A549 (cell line): ENCODE data around the gene SLC35D1. TPM values are rescaled to one million over a fixed set of nuclear protein-coding genes. Genes with fewer than 3 reads are reported as not detected.

ENCODE experiments used
- ATAC-seq, 2 experiments: fragments of 200-7000 bp in 1 of 2; fragments of >200 bp in 1 of 2; cut with Nextera tagmentation in 1 of 2; cut with Tn5 transposase in 1 of 2; 3 replicates each; pipeline versions ENCODE4 v1.8.0 to v1.9.1; 2018 to 2020; ENCODE audit warnings: mild to moderate bottlenecking in 1 of 2, moderate library complexity in 1 of 2
- CTCF ChIA-PET: fragments of 300-600 bp; sonication (Branson Sonifier 250); formaldehyde crosslinking; extraction: SDS; loops from one replicate; lab custom pipeline; 2021; ENCODE audit warnings: antibody characterized with exemption, inconsistent platforms; lab: Yijun Ruan, JAX
- POLR2A ChIA-PET: fragments of 350-600 bp; formaldehyde crosslinking; extraction: SDS; loops from one replicate; lab custom pipeline; 2021; ENCODE audit warnings: antibody characterized with exemption, inconsistent platforms; lab: Yijun Ruan, JAX
- DNase-seq, 2 experiments: peaks; one replicate each; pipeline versions ENCODE4 v3.0.0 to v3.0.0-alpha.2; 2011 to 2016; ENCODE audit warnings: low read depth in 1 of 2, low spot score in 1 of 2
- FAIRE-seq: peaks from 2 replicates; lab custom pipeline; 2011; peaks lifted over from hg19 to GRCh38; lab: Jason Lieb, UNC
- H3K27ac ChIP-seq, 2 experiments: fragments of >200 bp; sonication (Bioruptor Twin); formaldehyde crosslinking; 3 replicates each; pipeline ENCODE4 v1.5.1; 2016 to 2017
- H3K4me1 ChIP-seq: fragments of >200 bp; sonication (Bioruptor Twin); formaldehyde crosslinking; 3 replicates; pipeline ENCODE4 v1.6.1; 2016
- H3K4me2 ChIP-seq: fragments of >200 bp; sonication (Bioruptor Twin); formaldehyde crosslinking; 3 replicates; pipeline ENCODE4 v1.6.1; 2016
- H3K4me3 ChIP-seq: fragments of >200 bp; sonication (Bioruptor Twin); formaldehyde crosslinking; 3 replicates; pipeline ENCODE4 v1.5.1; 2016
- H3K9me3 ChIP-seq: fragments of >200 bp; sonication (Bioruptor Twin); formaldehyde crosslinking; 3 replicates; pipeline ENCODE4 v1.6.1; 2016
- ATOH8 ChIP-seq: fragments of 250-450 bp; sonication (Bioruptor Pico); IDR thresholded peaks from 2 replicates; pipeline ENCODE4 v1.5.0; 2020; ENCODE audit warnings: low read depth, mild to moderate bottlenecking, moderate library complexity
- EHMT2 ChIP-seq: fragments of 200-600 bp; sonication (generic); IDR thresholded peaks from 2 replicates; pipeline ENCODE4 v1.6.1; 2016; ENCODE audit warnings: antibody characterized with exemption, low read depth, mild to moderate bottlenecking, moderate library complexity
- HDAC2 ChIP-seq: fragments of 200-600 bp; sonication (generic); IDR thresholded peaks from 2 replicates; pipeline ENCODE4 v1.6.1; 2016
- HEYL ChIP-seq: fragments of 250-450 bp; sonication (Bioruptor Pico); IDR thresholded peaks from 2 replicates; pipeline ENCODE4 v1.8.0; 2021; ENCODE audit warnings: mild to moderate bottlenecking, moderate library complexity
- HOXA7 ChIP-seq: fragments of 250-450 bp; sonication (Bioruptor Pico); IDR thresholded peaks from 2 replicates; pipeline ENCODE4 v1.5.0; 2020; ENCODE audit warnings: mild to moderate bottlenecking, moderate library complexity
- MYC ChIP-seq: IDR thresholded peaks from 2 replicates; pipeline ENCODE4 v1.6.1; 2012; ENCODE audit warnings: mild to moderate bottlenecking, inconsistent platforms, low read length, improper control_type of control experiment, borderline replicate concordance
- NFE2L2 ChIP-seq: fragments of 150-350 bp; conservative IDR thresholded peaks from 2 replicates; pipeline ENCODE4 v1.6.1; 2014; ENCODE audit warnings: low read length
- NPAS2 ChIP-seq: fragments of 250-450 bp; sonication (Bioruptor Pico); IDR thresholded peaks from 2 replicates; pipeline ENCODE4 v1.8.0; 2022; ENCODE audit warnings: mild to moderate bottlenecking, moderate library complexity, borderline replicate concordance
- POLR2AphosphoS2 ChIP-seq: conservative IDR thresholded peaks from 2 replicates; pipeline ENCODE4 v1.6.1; 2012; ENCODE audit warnings: low read length, improper control_type of control experiment, inconsistent platforms
- RCOR1 ChIP-seq: fragments of 150-350 bp; IDR thresholded peaks from 2 replicates; pipeline ENCODE4 v1.6.1; 2014; ENCODE audit warnings: antibody characterized with exemption, low read length, low read depth
- RFX5 ChIP-seq: fragments of 450-650 bp; IDR thresholded peaks from 2 replicates; pipeline ENCODE4 v1.7.1; 2014; ENCODE audit warnings: antibody characterized with exemption, mild to moderate bottlenecking, moderate library complexity
- ZC3H11A ChIP-seq: fragments of 450-650 bp; IDR thresholded peaks from 2 replicates; pipeline ENCODE4 v1.6.1; 2014; ENCODE audit warnings: antibody characterized with exemption, mild to moderate bottlenecking
- WGBS: methylation state at CpG from one replicate; pipeline ENCODE4 v1.1.6; 2017; ENCODE audit errors: missing lambda C conversion rate; 5-methylcytosine and 5-hydroxymethylcytosine counted together
- polyA plus RNA-seq, 4 experiments: library from polyadenylated mRNA; depleted of rRNA in 3 of 4; stranded (reverse); fragments of >200 nt; fragmentation: RNase III in 1 of 4; extraction: RNeasy Plus Mini Kit Qiagen cat#74134 plus additional on column Dnase treatment in 1 of 4; gene quantifications; 2 replicates in 3 of 4; 3 replicates in 1 of 4; pipeline ENCODE4 v1.2.3, GENCODE V29; 2011 to 2017
- TF ChIP-seq, protein P1 (sequence below): IDR thresholded peaks from 2 replicates; pipeline ENCODE4 v1.6.1; 2012; ENCODE audit warnings: low read depth, borderline replicate concordance
- TF ChIP-seq, protein P2 (sequence below): fragments of 250-450 bp; sonication (Bioruptor Pico); IDR thresholded peaks from 2 replicates; pipeline ENCODE4 v1.5.0; 2021; ENCODE audit warnings: mild to moderate bottlenecking, moderate library complexity, borderline replicate concordance
- TF ChIP-seq, protein P3 (sequence below): fragments of >200 bp; sonication (Bioruptor Twin); formaldehyde crosslinking; IDR thresholded peaks from 3 replicates; pipeline ENCODE4 v1.5.1; 2016

The SLC35D1 gene
- polyA plus RNA-seq, 2 of the 4 experiments (the other 2 are of a cell fraction): 5.2 to 12.9 TPM

DNA sequence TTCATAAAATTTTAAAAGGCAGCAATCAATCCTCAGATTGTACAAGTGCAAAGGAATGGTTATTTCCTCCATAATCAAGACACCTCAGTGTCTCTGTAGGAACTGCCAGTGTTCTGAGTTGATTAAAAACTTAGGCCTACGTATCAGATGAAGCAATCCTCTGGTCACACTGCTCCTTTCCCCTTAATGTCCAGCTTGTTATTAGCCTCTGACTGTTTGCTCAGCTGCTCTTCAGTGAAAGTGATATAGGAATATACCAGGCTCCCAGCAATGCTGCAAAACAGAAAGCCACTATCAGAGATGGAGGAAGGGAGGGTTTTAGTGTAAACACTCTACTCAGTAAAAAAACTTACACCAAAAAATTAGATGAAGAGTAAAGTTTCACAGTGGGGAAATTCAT lies 49.8 kb downstream of the SLC35D1 start (continued):
- TF ChIP-seq ATOH8 (CRISPR knock-in tag): no peak
- TF ChIP-seq, all 56 proteins: peak for 0

GRCh38 chr1:67001682-67002425 lies 52.1 kb downstream of the SLC35D1 start:
- TF ChIP-seq MYC (no peak), ZC3H11A (no peak), HEYL (CRISPR knock-in tag) (no peak), ATOH8 (CRISPR knock-in tag) (no peak), EHMT2 (no peak), RCOR1 (no peak), RFX5 (no peak), HOXA7 (CRISPR knock-in tag) (no peak), POLR2AphosphoS2 (no peak), NPAS2 (CRISPR knock-in tag) (no peak), NFE2L2 (no peak), HDAC2 (no peak)
- TF ChIP-seq, protein P1, sequence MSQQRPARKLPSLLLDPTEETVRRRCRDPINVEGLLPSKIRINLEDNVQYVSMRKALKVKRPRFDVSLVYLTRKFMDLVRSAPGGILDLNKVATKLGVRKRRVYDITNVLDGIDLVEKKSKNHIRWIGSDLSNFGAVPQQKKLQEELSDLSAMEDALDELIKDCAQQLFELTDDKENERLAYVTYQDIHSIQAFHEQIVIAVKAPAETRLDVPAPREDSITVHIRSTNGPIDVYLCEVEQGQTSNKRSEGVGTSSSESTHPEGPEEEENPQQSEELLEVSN: no peak
- TF ChIP-seq, protein P2, sequence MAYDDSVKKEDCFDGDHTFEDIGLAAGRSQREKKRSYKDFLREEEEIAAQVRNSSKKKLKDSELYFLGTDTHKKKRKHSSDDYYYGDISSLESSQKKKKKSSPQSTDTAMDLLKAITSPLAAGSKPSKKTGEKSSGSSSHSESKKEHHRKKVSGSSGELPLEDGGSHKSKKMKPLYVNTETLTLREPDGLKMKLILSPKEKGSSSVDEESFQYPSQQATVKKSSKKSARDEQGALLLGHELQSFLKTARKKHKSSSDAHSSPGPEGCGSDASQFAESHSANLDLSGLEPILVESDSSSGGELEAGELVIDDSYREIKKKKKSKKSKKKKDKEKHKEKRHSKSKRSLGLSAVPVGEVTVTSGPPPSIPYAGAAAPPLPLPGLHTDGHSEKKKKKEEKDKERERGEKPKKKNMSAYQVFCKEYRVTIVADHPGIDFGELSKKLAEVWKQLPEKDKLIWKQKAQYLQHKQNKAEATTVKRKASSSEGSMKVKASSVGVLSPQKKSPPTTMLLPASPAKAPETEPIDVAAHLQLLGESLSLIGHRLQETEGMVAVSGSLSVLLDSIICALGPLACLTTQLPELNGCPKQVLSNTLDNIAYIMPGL (CRISPR knock-in tag): no peak
- TF ChIP-seq, protein P3, sequence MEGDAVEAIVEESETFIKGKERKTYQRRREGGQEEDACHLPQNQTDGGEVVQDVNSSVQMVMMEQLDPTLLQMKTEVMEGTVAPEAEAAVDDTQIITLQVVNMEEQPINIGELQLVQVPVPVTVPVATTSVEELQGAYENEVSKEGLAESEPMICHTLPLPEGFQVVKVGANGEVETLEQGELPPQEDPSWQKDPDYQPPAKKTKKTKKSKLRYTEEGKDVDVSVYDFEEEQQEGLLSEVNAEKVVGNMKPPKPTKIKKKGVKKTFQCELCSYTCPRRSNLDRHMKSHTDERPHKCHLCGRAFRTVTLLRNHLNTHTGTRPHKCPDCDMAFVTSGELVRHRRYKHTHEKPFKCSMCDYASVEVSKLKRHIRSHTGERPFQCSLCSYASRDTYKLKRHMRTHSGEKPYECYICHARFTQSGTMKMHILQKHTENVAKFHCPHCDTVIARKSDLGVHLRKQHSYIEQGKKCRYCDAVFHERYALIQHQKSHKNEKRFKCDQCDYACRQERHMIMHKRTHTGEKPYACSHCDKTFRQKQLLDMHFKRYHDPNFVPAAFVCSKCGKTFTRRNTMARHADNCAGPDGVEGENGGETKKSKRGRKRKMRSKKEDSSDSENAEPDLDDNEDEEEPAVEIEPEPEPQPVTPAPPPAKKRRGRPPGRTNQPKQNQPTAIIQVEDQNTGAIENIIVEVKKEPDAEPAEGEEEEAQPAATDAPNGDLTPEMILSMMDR: no peak
- no peak overlapping the region for H3K4me3 ChIP-seq
- WGBS: 90% methylated on average over 4 of the region's 5 CpGs
- H3K4me1 ChIP-seq: no peaks in the 10 kb centered on the region
- POLR2A ChIA-PET: no interaction called here
- ATAC-seq: no peak
- CTCF ChIA-PET: interaction anchor here (0.8 to 4.6 kb wide), 3 partner anchors 10 to 147 kb away, joined by 3 to 17 read pairs (median 4); no protein-coding TSS in a partner anchor
- H3K27ac ChIP-seq: no peak overlapping the region
- no peak for FAIRE-seq
- no peak overlapping the region for H3K4me2 ChIP-seq
- no peaks in the 10 kb centered on the region for H3K9me3 ChIP-seq
- no peak for DNase-seq
